ENCODE measurements around the gene CCR3.

DNA sequence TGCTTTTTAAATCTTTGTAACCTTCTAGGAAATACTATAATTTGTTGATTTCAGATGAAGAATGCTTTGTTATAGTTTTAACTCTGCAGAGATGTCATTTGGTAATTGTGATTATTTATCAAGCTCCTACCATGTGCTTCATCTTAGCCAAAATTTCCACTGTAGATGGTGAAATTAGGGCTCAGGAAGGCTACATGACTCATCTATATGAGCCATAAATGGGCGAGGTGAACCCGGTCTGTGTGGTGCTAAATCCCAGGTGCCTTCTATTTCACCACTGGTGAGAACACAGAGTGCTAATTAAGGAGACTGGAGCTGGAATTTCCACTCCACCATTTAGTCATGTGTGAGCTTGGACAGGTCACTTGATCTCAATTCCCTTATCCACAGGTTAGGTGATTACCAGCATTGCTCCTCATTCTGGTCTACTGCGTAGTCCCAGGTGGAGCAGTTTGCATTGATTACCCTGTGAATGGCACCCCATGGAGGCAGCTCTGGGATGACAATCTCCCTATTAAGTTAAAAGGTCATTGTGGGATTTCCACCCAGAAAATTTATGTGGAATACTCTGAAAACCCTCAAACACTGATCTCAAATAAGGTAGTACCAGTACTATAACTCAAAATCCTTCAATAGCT, 2.8 kb upstream of the CCR3 start:
- TF ChIP-seq, protein P1, sequence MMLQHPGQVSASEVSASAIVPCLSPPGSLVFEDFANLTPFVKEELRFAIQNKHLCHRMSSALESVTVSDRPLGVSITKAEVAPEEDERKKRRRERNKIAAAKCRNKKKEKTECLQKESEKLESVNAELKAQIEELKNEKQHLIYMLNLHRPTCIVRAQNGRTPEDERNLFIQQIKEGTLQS (IDR thresholded peaks at IDR 0.05) = no peak
- TF ChIP-seq SIN3A (IDR thresholded peaks at IDR 0.05; ENCODE audit: low read depth) (no peak), ZNF274 (IDR thresholded peaks at IDR 0.05; ENCODE audit: low read depth, low read length) (no peak)

All from HCT116 (cell line).